SK-N-SH treated with all-trans-retinoic acid at 6 μM for 48 hours (cell line): ENCODE results near the gene NMT2.

ENCODE experiments used
- ATAC-seq: fragments of 200-7000 bp; cut with Tn5 transposase; 3 replicates; pipeline ENCODE4 v1.9.1; 2020; ENCODE audit warnings: mild to moderate bottlenecking, moderate library complexity
- ARNTL ChIP-seq: fragments of 450-650 bp; formaldehyde crosslinking; IDR thresholded peaks from 2 replicates; pipeline ENCODE4 v1.5.0; 2020; ENCODE audit warnings: low read depth, mild to moderate bottlenecking, moderate library complexity, borderline replicate concordance
- CREB5 ChIP-seq: fragments of 250-450 bp; sonication (Bioruptor Pico); IDR thresholded peaks from 2 replicates; pipeline ENCODE4 v1.5.1; 2020; ENCODE audit warnings: low read depth, mild to moderate bottlenecking, moderate library complexity
- CSDC2 ChIP-seq: fragments of 250-450 bp; sonication (Bioruptor Pico); IDR thresholded peaks from 2 replicates; pipeline ENCODE4 v1.5.0; 2020; ENCODE audit warnings: mild to moderate bottlenecking, moderate library complexity
- CSRNP3 ChIP-seq: fragments of 250-450 bp; sonication (Bioruptor Pico); IDR thresholded peaks from 2 replicates; pipeline ENCODE4 v1.5.1; 2021; ENCODE audit warnings: mild to moderate bottlenecking, moderate library complexity
- ESRRG ChIP-seq: fragments of 250-450 bp; sonication (Bioruptor Pico); IDR thresholded peaks from 2 replicates; pipeline ENCODE4 v1.6.1; 2021; ENCODE audit warnings: mild to moderate bottlenecking
- GLIS3 ChIP-seq: fragments of 250-450 bp; sonication (Bioruptor Pico); IDR thresholded peaks from 2 replicates; pipeline ENCODE4 v1.5.0; 2020; ENCODE audit warnings: mild to moderate bottlenecking, moderate library complexity
- ISL1 ChIP-seq: fragments of 250-450 bp; sonication (Bioruptor Pico); IDR thresholded peaks from 2 replicates; pipeline ENCODE4 v2.1.2; 2022; ENCODE audit warnings: mild to moderate bottlenecking, moderate library complexity
- OSR1 ChIP-seq: fragments of 250-450 bp; sonication (Bioruptor Pico); IDR thresholded peaks from 2 replicates; pipeline ENCODE4 v1.8.0; 2022; ENCODE audit warnings: moderate library complexity, mild to moderate bottlenecking, inconsistent platforms
- PATZ1 ChIP-seq: fragments of 250-450 bp; sonication (Bioruptor Pico); IDR thresholded peaks from 2 replicates; pipeline ENCODE4 v1.8.0; 2020; ENCODE audit warnings: mild to moderate bottlenecking, moderate library complexity, borderline replicate concordance
- POU6F1 ChIP-seq: fragments of 250-450 bp; sonication (Bioruptor Pico); IDR thresholded peaks from 2 replicates; pipeline ENCODE4 v1.8.0; 2021; ENCODE audit warnings: low read depth, mild to moderate bottlenecking, moderate library complexity, borderline replicate concordance
- PPARA ChIP-seq: fragments of 250-450 bp; sonication (Bioruptor Pico); IDR thresholded peaks from 2 replicates; pipeline ENCODE4 v1.5.0; 2020; ENCODE audit warnings: mild to moderate bottlenecking, borderline replicate concordance
- RARB ChIP-seq: fragments of 250-450 bp; sonication (Bioruptor Pico); IDR thresholded peaks from 2 replicates; pipeline ENCODE4 v1.8.0; 2021; ENCODE audit warnings: mild to moderate bottlenecking, moderate library complexity
- SNAI2 ChIP-seq: fragments of 250-450 bp; sonication (Bioruptor Pico); IDR thresholded peaks from 2 replicates; pipeline ENCODE4 v1.5.0; 2020; ENCODE audit warnings: mild to moderate bottlenecking, moderate library complexity
- TCF4 ChIP-seq: fragments of 250-450 bp; sonication (Bioruptor Pico); IDR thresholded peaks from 2 replicates; pipeline ENCODE4 v1.8.0; 2021; ENCODE audit warnings: mild to moderate bottlenecking, moderate library complexity, borderline replicate concordance
- TOX ChIP-seq: fragments of 250-450 bp; sonication (Bioruptor Pico); IDR thresholded peaks from 2 replicates; pipeline ENCODE4 v1.8.0; 2021; ENCODE audit warnings: mild to moderate bottlenecking, moderate library complexity, borderline replicate concordance
- TSHZ2 ChIP-seq: fragments of 250-450 bp; sonication (Bioruptor Pico); IDR thresholded peaks from 2 replicates; pipeline ENCODE4 v1.5.0; 2020; ENCODE audit warnings: mild to moderate bottlenecking, moderate library complexity
- ZC3H10 ChIP-seq: fragments of 250-450 bp; sonication (Bioruptor Pico); IDR thresholded peaks from 2 replicates; pipeline ENCODE4 v1.5.1; 2021; ENCODE audit warnings: mild to moderate bottlenecking, moderate library complexity
- ZFP30 ChIP-seq: fragments of 450-650 bp; formaldehyde crosslinking; IDR thresholded peaks from 2 replicates; pipeline ENCODE4 v1.5.0; 2022; ENCODE audit warnings: mild to moderate bottlenecking, moderate library complexity
- ZNF565 ChIP-seq: fragments of 450-650 bp; formaldehyde crosslinking; conservative IDR thresholded peaks from 2 replicates; pipeline ENCODE4 v1.5.0; 2020; ENCODE audit warnings: low read depth, mild to moderate bottlenecking, moderate library complexity
- ZNF70 ChIP-seq: fragments of 450-650 bp; formaldehyde crosslinking; IDR thresholded peaks from 2 replicates; pipeline ENCODE4 v1.5.0; 2020; ENCODE audit warnings: mild to moderate bottlenecking, moderate library complexity

NMT2 gene

GRCh38 chr10:15180736-15181135, 12.2 kb upstream of the NMT2 start (continued):
- TF ChIP-seq PATZ1 (CRISPR knock-in tag) (no peak), GLIS3 (CRISPR knock-in tag) (no peak), ARNTL (CRISPR knock-in tag) (no peak), PPARA (CRISPR knock-in tag) (no peak)

GRCh38 chr10:15176269-15176668, 7.8 kb upstream of the NMT2 start:
- TF ChIP-seq ESRRG (CRISPR knock-in tag) (no peak), PPARA (CRISPR knock-in tag) (no peak), CREB5 (CRISPR knock-in tag) (no peak), TOX (no peak), ZNF565 (CRISPR knock-in tag) (no peak), ZNF70 (CRISPR knock-in tag) (no peak), SNAI2 (CRISPR knock-in tag) (no peak), CSDC2 (CRISPR knock-in tag) (no peak), ZC3H10 (CRISPR knock-in tag) (no peak)
- no peak for ATAC-seq

GRCh38 chr10:15175587-15175986, 7.1 kb upstream of the NMT2 start:
- no peak for TF ChIP-seq OSR1
- TF ChIP-seq ZNF565 (CRISPR knock-in tag) = no peak
- no peak for TF ChIP-seq ZNF70 (CRISPR knock-in tag)
- no peak for TF ChIP-seq RARB (CRISPR knock-in tag)
- TF ChIP-seq ISL1 (CRISPR knock-in tag) = no peak
- no peak for TF ChIP-seq CSRNP3
- TF ChIP-seq TCF4 (CRISPR knock-in tag) = no peak
- TF ChIP-seq TOX = no peak
- no peak for TF ChIP-seq POU6F1 (CRISPR knock-in tag)
- TF ChIP-seq ESRRG (CRISPR knock-in tag) = no peak
- TF ChIP-seq, all 23 proteins: peak for 0
- ATAC-seq = no peak

- ATAC-seq = no peak
- no peak for TF ChIP-seq ZNF70 (CRISPR knock-in tag)
- no peak for TF ChIP-seq TCF4 (CRISPR knock-in tag)
- no peak for TF ChIP-seq OSR1
- no peak for TF ChIP-seq ESRRG (CRISPR knock-in tag)
- TF ChIP-seq PATZ1 (CRISPR knock-in tag) = no peak
- TF ChIP-seq ISL1 (CRISPR knock-in tag) = no peak
- TF ChIP-seq ZC3H10 (CRISPR knock-in tag) = no peak
- TF ChIP-seq TSHZ2 (CRISPR knock-in tag) = no peak
- TF ChIP-seq ZNF565 (CRISPR knock-in tag) = no peak
- no peak for TF ChIP-seq RARB (CRISPR knock-in tag)
- no peak for TF ChIP-seq ZFP30 (CRISPR knock-in tag)
- TF ChIP-seq POU6F1 (CRISPR knock-in tag) = no peak
- TF ChIP-seq CSDC2 (CRISPR knock-in tag) = no peak
- TF ChIP-seq SNAI2 (CRISPR knock-in tag) = no peak
- TF ChIP-seq CREB5 (CRISPR knock-in tag) = no peak
Measured at GRCh38 chr10:15172306-15172840, 3.9 kb upstream of the NMT2 start.
